GM18520 (cell line): Measurements from ENCODE around the gene SLC38A8.

Source experiments
- ATAC-seq: cut with Tn5 transposase; IDR thresholded peaks from one replicate; pipeline ENCODE4 v1.9.1; 2021; ENCODE audit not compliant: unreplicated experiment

The SLC38A8 gene

DNA sequence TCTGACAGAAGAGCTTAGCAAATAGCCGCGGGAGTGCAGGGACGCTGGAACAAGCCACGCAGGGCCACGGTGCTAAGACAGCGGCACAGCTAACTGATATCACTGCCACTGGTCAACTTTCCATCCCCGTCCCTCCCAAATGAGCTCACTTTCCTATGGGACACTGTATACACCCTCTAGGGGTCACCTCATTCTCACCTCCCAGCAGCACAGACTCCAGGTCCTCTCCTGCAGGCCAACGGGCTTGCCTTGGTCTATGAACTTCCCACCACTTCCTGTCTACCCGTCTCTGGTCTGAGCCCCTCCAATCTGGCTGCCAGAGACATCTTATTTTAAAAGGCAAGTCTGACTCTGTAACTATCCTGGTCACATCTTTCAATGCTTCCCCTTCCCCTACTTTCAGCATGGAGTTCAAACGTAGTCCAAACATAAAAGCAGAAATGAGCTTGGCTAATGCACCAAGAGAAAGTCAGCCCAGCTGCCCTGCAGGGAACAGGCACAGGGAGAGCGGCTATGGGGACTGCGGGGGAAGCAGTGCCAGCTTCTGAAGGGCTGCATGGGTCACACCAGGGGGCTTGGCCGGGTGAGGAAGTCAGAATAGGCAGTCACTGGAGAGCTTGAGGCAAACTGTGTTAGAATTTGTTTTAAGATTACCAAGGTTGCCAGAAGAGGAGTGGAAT is 26.3 kb upstream of the SLC38A8 start:
- no peak for ATAC-seq

- ATAC-seq: no peak
These were observed 25.4 kb upstream of the SLC38A8 start for GRCh38 chr16:84068041-84068440.

- no peak for ATAC-seq
These were observed 25.0 kb upstream of the SLC38A8 start for GRCh38 chr16:84067640-84068039.

DNA sequence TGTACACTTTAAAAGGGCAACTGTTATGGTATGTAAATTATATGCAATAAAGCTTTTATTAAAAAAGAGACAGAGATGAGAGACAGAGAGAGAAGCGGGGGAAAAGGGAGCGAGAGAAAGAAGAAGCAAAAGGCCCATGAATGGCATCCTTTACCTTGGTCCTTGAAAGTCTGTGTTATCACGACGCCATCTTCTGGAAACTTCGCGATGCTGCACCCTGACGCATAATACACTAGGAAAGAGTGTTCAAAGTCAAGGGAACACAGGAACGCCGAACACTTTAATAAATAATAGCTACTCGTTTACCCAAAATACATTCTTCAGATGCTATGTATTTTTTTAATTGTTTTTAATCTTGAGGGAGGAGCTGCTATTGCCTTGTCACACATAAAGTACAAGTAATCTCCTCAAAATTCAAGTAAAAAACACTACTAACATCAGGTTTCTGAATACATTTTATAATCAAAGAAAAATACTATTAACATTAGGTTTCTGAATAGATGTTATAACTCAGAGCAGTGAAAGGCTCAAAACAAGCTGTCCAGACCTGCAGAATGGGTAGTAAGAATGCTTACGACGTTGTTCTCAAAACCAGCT is 23.0 kb upstream of the SLC38A8 start:
- ATAC-seq: no peak

DNA sequence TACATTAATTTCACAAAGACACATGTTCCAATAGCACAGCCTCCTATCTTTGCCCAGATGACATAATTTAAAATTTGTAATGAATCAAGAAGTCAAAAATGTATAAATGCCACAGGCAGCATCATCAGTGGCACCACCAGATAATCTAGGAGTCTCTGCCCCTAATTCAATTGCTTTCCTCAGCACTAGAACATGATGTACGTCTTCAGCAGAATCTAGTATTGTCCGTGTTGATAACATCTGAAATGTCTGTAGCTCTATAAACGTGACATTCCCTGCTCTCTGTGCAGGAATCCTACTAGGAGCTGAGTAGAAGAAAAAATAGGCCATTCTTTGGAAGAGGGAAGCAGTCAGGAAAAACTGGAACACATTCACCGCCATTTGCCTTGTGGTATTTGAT is 21.4 kb upstream of the SLC38A8 start:
- no peak for ATAC-seq

- no peak for ATAC-seq
These were observed 20.4 kb upstream of the SLC38A8 start for GRCh38 chr16:84062734-84063640.

DNA sequence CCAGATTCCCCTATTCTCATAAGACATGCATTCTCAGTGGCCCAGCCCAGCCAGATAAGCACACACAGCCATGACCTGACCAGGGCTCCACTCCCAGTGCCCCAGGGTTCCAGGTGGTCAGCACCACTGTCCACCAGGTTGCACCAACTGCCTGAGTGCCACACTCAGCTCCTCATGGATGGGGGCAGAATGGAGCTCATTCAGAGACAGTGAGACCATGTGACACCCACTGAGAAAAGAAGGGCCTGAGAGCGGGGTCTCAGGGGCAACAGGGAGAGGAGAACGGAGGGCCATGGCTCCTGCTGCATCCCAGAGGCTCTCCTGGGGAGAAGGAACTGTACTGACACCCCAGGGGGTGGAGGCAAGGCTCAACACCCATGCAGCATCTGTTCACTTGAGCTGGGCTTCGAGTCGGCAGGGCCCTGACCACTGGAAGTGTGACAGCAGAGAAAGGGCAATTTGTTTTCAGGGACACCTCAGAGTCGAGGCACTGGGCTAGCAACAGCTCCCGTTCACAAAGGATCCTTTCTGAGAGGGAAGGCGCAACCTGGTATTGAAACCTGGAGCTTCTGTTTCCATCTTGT is 18.7 kb upstream of the SLC38A8 start:
- ATAC-seq: no peak

DNA sequence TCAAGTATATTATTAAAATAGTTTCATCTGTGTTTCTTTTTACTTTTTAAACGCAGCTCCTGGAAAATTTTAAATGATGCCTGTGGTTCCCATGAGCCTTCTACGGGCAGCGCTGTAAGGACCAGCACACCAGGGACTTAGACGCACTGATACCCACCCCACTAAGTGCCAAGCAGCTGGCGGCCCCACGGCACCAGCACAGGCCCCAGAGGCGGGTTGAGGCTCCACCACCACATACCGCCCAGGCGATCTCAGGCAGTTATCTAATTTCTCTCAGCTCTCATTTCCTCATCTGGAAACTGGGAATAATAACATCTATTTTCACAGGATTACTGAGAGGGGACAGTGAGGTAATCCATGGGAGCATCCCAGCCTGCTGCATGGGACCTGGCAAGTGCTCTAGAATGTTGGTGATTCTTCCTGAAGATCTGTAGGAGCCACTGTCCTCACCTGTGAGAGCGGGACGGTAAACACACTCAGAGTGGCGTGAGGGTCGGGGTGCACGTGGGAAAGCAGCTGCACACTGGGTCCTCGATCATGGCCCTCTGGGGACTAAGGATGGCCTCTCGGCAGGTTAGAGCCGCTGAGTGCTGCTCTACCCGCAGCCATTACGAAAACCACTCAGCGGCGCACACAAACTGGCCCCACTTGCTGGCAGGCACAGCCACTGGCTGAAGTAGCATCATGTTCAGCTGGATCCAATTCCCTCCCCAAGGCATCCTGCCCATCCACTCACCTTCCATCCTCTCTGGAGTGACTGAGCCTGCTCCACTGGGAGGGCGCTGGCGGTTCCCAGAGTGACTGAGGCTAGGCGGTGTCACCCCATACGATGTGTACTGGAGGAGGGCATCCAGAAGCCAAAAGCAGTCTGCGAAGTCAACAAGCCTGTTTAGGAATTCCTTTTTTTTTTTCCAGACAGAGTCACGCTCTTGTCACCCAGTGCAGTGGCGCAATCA is 17.6 kb upstream of the SLC38A8 start:
- ATAC-seq: no peak

GRCh38 chr16:84059111-84059510 is 16.5 kb upstream of the SLC38A8 start:
- ATAC-seq: no peak

- ATAC-seq: no peak
These were observed 16.1 kb upstream of the SLC38A8 start for GRCh38 chr16:84058664-84059063.

DNA sequence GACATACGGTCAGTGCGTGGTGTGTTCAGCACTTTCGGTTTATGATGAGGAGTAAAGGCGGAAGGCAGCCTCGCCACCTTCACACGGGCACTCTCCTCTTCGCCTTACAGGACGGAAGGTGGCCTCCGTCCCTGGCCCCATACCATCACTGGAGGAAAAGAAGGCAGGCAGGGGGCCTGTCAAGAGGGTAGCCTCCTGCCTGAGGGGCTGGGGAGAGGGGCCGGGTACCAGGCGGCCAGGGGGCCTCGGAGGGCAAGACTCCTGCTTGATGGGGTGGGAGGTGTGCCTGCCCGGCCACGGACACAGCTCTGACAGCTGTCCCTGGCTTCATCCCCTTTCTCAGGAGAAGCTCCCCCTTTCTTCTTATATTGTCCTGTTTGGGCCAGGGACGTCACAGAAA is 15.6 kb upstream of the SLC38A8 start:
- ATAC-seq: no peak

- ATAC-seq: no peak
These were observed 14.3 kb upstream of the SLC38A8 start for GRCh38 chr16:84056933-84057332.

DNA sequence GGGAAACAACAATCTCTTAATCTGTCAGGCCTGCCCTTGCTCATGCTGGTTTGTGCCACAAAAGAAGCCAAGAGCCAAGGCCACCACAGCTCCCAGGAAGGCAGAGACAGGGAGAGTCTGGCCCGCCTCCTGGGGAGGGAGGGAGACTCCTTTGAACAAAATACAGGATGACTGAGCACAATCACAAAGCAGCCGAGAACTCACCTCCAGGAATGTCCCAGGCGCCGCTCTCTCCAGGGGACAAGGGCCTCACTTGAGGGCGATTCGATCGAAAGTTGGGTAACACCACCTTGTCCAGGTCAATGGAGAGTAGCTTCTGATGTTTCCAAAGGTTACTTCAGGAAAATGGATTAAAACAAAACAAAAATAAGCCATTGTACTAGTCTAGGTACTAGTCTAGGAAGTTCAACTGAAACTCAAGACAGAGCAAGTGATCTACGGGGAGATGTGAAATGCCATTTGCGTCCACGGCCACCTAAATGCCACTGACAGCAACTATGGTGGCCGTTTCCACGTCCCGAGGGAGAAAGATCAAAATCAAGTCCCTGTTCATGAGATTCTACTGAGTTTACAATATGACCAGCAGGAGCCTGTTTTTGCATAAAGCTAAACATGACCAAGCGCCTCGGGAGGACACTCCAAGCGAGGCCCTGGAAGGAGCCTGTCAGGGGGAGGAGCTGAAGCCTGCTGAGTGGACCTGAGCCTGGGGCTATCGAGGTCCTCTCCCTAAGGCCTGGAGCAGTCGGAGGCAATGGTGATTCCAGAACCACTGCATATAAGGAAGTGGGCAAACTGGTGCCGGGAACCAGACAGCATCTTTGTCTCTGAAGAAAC is 13.4 kb upstream of the SLC38A8 start:
- ATAC-seq: no peak

- ATAC-seq: no peak
These were observed 12.8 kb upstream of the SLC38A8 start for GRCh38 chr16:84055366-84055765.

DNA sequence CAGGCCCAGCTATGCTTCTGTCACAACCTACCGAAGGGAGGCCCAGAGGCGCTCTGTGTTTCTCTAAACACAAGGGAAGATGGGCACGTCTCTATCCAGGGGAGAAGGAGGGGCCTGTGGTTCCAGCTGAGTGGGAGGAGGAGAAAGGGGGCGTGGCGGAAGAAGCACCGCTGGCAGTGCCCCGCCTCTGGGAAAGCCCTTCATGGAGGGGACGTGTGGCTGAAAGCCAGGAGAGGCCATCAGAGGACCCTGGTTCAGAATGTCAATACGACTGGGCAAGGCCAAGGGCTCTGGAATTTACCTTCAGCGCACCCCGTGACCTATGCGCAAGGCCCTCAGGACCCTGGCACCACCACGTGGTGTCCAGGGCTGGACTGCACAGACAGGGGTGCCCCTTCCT is 12.3 kb upstream of the SLC38A8 start:
- no peak for ATAC-seq

- ATAC-seq: no peak
These were observed 11.7 kb upstream of the SLC38A8 start for GRCh38 chr16:84054271-84054670.

DNA sequence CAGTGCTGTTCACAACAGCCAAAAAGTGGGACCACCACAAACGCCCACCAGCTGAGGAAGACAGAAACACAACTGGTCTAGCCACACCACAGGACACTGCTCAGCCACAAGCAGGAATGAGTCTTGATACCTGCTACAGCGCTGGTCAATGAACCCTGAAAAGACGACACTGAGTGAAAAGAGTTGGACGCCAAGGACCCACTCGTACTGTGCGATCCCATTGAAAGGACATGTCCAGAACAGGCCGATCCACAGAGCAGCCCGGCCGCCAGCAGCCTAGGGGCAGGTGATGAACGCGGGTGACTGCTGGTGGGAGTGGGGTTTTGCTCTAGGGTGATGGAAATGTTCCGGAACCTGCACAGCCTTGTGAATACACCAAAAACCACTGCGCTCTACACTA is 10.6 kb upstream of the SLC38A8 start:
- ATAC-seq: no peak

GRCh38 chr16:84052071-84052622 is 9.6 kb upstream of the SLC38A8 start:
- no peak for ATAC-seq

DNA sequence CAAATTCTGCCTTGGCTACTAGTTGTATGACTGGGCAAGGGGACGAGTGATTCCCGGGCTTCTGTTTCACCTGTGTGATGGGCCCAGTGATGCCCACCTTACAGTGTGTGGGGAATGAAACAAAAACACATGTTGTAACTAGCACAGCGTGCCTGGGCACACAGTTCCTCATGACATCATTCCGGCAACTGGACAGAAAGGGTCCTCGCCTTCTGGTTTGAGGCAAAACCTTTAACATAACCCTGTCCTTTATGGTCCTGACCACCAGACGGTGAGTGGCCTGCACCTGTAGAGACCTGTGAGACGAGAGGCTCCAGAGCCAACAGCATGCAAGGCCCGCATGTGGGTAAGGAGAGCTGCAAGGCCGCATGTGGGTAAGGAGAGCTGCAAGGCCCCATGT is 7.7 kb upstream of the SLC38A8 start:
- no peak for ATAC-seq
